Measurements from ENCODE around the gene CEP85L. TPM values are rescaled to one million over a fixed set of nuclear protein-coding genes. Genes with fewer than 3 reads are reported as not detected.

CEP85L gene
- total and polyA plus RNA-seq, 2 of the 4 experiments (the other 2 are of a cell fraction), result 2.3 to 25.6 TPM

GRCh38 chr6:118546880-118547218, 104.5 kb downstream of the CEP85L start:
- TF ChIP-seq NFE2L2 (IDR thresholded peaks at IDR 0.05; ENCODE audit: low read depth, low read length), result no peak
- no peak for TF ChIP-seq ELK1 (IDR thresholded peaks at IDR 0.05; ENCODE audit: borderline replicate concordance, low read depth, low read length)
- no peak for TF ChIP-seq RCOR1 (IDR thresholded peaks at IDR 0.05; ENCODE audit: insufficient replicate concordance, low read length)
- TF ChIP-seq RAD21 (IDR thresholded peaks at IDR 0.05; ENCODE audit: low read length), result no peak
- no peak for TF ChIP-seq CEBPB (IDR thresholded peaks at IDR 0.05; ENCODE audit: low read depth, low read length)
- TF ChIP-seq POLR2A (IDR thresholded peaks at IDR 0.05; ENCODE audit: low read depth, low read length), result no peak
- no peak for TF ChIP-seq USF2 (IDR thresholded peaks at IDR 0.05; ENCODE audit: low read depth, low read length)
- TF ChIP-seq CHD1 (IDR thresholded peaks at IDR 0.05; ENCODE audit: low read depth, low read length), result no peak
- no peak for TF ChIP-seq MAZ (IDR thresholded peaks at IDR 0.05; ENCODE audit: borderline replicate concordance, low read depth, low read length)
- TF ChIP-seq FOS (IDR thresholded peaks at IDR 0.05; ENCODE audit: low read depth, low read length), result no peak
- Histone ChIP-seq H3K14ac (replicated peaks; ENCODE audit: low read depth, low read length) (no peak overlapping the region), H4K8ac (ENCODE audit: low read depth in 2 of 2, low read length in 2 of 2) (peak overlapping the region in 1 of 2 experiments; percentile 17; a peak in 1 of 4 replicates), H3K79me1 (ENCODE audit: low read depth in 1 of 2, low read length in 2 of 2) (peaks cover 6 to 7% of the 10 kb centered on the region in 2 experiments; a peak in 3 of 4 replicates), H2BK120ac (ENCODE audit: low read depth, low read length) (no peak overlapping the region), H3K27ac (ENCODE audit: insufficient read depth, low read length) (no peak overlapping the region), H3K9me1 (ENCODE audit: insufficient read depth, low read length) (no peaks in the 10 kb centered on the region), H2BK20ac (ENCODE audit: low read depth, low read length) (no peak overlapping the region), H2BK5ac (ENCODE audit: low read depth, low read length, poor library complexity, severe bottlenecking) (no peak overlapping the region), H2AK9ac (replicated peaks; ENCODE audit: low read depth, low read length, poor library complexity) (no peak overlapping the region), H2AFZ (replicated peaks; ENCODE audit: low read length, poor library complexity) (no peak overlapping the region), H2AK5ac (ENCODE audit: low read depth, low read length) (no peak overlapping the region), H3K23ac (ENCODE audit: low read depth, low read length) (no peak overlapping the region), H4K20me1 (ENCODE audit: insufficient read depth, low read length) (no peaks in the 10 kb centered on the region; the same call in 1 of the 2 replicates), H3K9me3 (ENCODE audit: control insufficient read depth, insufficient read depth, low read length) (no peaks in the 10 kb centered on the region), H3K27me3 (ENCODE audit: control insufficient read depth, insufficient read depth, low read length) (no peaks in the 10 kb centered on the region), H4K5ac (ENCODE audit: low read depth, low read length) (no peak overlapping the region), H3K4ac (ENCODE audit: low read depth, low read length) (no peak overlapping the region), H3K36me3 (ENCODE audit: control insufficient read depth, insufficient read depth, low read length) (no peaks in the 10 kb centered on the region), H3K18ac (ENCODE audit: low read depth, low read length) (no peak overlapping the region), H3K4me2 (ENCODE audit: low read depth, low read length) (no peak overlapping the region), H3K56ac (ENCODE audit: extremely low read depth, insufficient read depth, low read length) (no peak overlapping the region), H4K91ac (ENCODE audit: insufficient read depth, low read depth, low read length) (no peak overlapping the region), H2BK15ac (ENCODE audit: low read depth, low read length) (no peak overlapping the region), H3K9ac (ENCODE audit: low read depth, low read length) (no peak overlapping the region), H3K4me3 (ENCODE audit: insufficient read depth, low read depth, low read length) (no peak overlapping the region), H3K4me1 (ENCODE audit: control insufficient read depth, insufficient read depth, low read length) (no peaks in the 10 kb centered on the region; the same call in 1 of the 2 replicates)
- DNase-seq (no peak), ATAC-seq (ENCODE audit: low read depth) (no peak)
- intact Hi-C loops (cut with micrococcal nuclease) (no loop called here), in situ Hi-C loops (cut with MboI; ENCODE audit: low sequenced_read_pairs) (no loop called here), dilution Hi-C loops (cut with HindIII; ENCODE audit: low sequenced_read_pairs, unreplicated experiment) (no loop called here)
- no TSS peak for BruUV-seq (replicated peaks)
- WGBS, 2 experiments (ENCODE audit: extremely low coverage in 2 of 2, insufficient read length in 1 of 2), result no CpG with 5 or more reads among the region's 1 CpG
- ChIA-PET POLR2A (ENCODE audit: unreplicated experiment) (no interaction called here), CTCF (interaction anchor here (0.5 to 1.0 kb wide), 3 partner anchors 245 to 507 kb away, joined by 3 to 5 read pairs (median 3); no protein-coding TSS in a partner anchor)
